GM19193 (cell line): ENCODE data around the gene NUP188.

Experiments
- POLR2A ChIP-seq: IDR thresholded peaks from 4 replicates; pipeline ENCODE4 v1.6.1; 2011; ENCODE audit not compliant: insufficient read depth, insufficient read length; ENCODE audit errors: extremely low read depth

Gene NUP188

DNA sequence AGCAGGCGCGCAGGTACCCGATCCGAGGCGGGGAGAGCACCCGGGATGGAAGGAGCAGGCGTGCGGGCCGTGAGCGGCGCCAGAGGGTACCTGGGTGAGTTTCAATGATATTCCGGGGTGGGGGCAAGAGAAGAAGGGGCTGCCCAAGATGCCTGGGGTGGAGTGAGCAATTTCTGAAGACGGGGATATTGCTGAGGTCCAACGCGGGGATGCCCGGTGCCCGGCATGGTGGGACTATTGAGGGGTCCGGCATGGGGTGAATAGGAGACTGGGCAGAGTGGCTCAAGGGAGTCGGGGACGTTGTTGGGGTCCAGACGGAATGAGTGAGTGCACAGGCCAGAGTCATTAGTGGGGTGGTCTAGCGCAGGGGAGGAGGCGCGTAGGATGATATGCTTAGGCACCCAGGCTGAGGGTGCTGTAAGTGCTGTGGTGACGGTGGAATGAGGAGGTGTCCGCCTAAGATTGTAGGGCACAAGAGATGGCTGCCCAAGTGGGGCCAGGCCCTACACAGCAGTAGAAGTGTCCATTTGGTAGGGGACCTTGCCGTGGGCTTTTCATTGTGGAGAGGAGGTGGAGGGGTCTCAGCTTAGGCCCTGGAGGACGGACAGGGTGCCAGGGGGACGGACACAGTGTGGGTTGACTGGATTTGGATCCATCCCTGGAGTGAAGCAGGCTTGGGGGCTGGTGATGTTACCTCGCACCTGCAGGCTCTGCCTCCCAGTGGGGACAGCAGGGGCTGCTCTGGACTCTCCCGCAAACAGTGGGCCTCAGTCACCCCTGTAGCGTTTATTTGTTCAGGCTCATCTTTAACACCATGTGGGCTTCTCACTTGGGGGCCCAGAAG lies 89.6 kb downstream of the NUP188 start:
- no peak for TF ChIP-seq POLR2A

DNA sequence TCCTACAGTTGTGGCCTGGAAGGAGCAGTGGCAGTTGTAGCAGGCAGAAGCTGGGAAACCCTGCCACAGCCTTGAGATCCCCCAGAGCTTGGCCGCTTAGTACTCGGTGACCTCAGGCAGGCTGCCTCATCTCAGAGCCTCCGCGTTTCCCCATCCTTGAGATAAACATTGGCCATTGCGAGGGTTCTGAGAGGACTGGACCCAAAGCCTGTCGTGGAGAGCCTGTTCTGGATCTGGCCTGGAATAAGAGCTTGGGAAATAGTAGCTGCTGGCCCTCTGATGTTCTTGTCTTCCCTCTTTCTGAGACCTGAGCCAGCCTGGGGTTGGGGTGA lies 90.2 kb downstream of the NUP188 start:
- TF ChIP-seq POLR2A, result no peak

DNA sequence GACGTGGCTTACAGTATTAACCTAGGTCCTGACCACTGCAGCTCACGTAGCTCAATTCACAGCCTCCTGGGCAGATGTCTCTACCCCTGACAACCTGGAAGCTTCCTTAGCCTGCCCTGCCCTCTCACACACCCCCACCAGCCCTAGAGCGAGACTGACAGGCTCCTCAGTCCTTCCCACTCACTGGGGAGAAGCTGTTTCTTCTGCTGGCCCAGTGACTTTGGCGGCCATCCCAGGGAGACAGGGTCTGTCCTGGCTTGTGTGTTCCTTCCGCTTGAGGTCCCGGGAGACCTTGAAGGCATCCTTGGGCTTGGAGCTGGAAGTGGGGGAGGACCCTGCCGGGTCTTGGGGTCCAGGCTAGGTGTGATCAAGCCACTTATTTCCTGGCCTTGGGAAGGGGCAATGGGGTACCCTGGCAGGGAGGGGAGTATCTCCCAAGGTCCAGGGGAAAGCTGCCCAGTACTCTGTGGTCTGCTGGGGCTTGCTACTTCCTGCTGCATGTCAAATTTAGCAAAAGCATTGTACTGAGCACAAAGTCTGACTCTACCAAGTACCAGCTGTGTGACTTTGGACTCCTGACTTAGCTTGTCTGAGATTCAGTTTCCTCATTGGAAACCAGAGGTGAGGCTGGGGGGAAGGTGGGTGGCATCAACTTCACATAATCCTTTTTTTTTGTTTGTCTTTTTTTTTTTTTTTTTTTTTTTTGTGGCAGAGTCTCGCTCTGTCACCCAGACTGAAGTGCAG lies 90.8 kb downstream of the NUP188 start:
- no peak for TF ChIP-seq POLR2A

DNA sequence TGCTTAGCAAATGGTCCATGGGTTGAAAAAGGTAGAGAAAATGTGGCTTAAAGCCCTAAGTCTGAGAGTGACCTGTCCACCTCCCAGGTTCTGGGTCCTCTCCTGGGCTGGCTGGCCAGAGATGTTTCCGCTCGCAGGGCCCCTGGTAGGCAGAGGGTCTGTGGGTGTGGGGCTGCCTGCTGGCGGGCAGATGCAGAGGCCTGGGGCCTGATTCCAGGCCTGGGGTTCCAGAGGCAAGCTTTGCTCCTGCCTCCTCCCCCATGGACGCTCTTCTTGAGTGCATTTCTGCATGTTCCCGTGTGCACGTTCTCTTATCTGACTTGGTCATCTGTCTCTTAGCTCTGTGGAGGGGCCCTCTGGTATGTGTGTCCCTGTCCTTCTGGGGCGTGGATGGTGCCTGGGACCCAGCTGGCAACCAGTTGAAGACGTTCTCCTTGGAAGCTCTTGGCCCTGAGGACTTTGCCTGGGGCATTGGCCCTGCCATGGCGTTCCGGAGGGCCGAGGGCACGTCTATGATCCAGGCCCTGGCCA lies 92.7 kb downstream of the NUP188 start:
- no peak for TF ChIP-seq POLR2A

DNA sequence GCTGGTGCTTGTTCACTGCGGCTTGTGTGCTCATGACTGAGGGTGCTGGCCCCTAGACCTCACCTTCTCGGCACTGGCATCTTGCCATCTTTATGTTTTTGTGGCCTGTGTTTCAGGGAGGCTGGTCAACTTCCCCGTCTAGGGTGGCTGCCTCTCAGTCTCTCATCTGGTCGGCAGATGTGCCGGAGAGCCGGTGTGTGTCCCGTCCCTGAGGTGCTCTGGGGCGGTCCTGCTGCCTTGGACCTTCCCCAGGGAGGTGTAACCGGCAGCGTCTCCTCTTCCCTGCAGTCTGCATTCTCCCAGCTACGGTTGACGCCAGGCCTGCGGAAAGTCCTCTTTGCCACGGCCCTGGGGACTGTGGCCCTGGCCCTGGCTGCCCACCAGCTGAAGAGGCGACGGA lies 94.5 kb downstream of the NUP188 start:
- no peak for TF ChIP-seq POLR2A

DNA sequence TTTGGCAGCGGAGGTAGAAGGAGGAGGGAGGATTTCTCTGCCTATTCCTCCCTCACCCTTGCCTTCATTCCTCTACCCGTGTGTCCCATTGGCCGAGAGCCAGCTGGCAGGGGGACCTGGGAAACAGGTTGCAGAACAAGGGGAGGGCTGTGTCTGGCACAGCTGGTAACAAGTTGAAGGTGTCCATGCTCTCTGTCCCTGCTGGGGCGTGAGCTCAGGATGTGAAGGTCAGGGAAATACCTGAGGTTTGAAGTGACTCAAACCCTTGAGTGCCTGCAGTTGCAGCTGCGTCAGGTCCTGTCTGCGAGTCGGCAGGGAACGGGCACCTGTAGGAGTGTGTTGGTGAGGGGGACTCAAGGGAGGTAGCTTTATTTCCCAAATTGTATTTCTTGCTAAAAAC lies 105.1 kb downstream of the NUP188 start:
- no peak for TF ChIP-seq POLR2A

DNA sequence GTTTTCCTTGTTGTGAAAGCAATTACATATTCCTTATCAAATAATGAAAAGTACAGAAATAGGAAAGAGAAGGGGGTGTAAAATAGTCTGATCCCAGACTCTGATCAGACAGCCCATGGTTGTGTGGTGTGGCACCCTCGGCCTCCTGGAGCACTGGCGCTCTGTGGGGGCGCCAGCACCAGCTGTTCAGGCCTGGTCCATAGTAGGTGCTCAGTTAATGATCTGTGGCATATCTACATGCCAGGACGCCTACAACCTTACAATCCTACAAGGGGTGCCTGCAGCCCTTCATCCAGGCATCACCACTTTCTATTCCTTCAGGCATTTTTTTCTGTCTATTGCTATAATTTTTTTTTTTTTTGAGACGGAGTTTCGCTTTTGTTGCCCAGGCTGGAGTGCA lies 105.5 kb downstream of the NUP188 start:
- TF ChIP-seq POLR2A, result no peak

DNA sequence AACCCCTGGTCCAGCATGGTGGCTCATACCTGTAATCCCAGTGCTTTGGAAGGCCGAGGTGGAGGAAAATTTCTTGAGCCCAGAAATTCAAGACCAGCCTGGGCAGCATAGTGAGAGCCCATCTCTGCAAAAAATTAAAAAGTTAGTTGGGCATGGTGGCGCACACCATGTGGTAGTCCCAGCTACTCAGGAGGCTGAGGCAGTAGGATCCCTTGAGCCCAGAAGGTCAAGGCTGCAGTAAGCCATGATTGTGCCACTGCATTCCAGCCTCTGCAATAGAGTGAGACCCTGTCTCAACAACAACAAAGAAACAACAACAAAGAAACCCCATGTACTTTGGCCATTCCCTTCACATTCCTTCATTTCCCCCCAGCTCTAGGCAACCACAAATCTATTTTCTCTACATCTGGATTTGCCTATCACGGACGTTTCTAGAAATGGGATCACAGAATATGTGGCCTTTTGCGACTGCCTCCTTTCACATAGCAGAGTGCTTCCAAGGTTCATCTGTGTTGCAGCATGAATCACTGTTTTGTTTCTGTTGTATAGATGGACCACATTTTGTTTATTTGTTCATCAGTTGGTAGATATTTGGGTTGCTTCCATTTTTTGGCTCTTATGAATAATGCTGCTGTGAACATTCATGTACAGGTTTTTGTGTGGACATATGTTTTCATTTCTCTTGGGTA lies 106.8 kb downstream of the NUP188 start:
- TF ChIP-seq POLR2A, result no peak
